HG02981 (cell line): ENCODE results near the gene RNF13.
"Not testable (repeated sequence)": the region's sequence is repeated elsewhere in the genome, so short reads cannot be mapped to it uniquely, and the experiment has no call there.

ENCODE experiments used
- ATAC-seq: cut with Tn5 transposase; IDR thresholded peaks from one replicate; pipeline ENCODE4 v1.9.1; 2021; ENCODE audit warnings: mild to moderate bottlenecking, moderate library complexity; ENCODE audit not compliant: unreplicated experiment

The RNF13 gene

DNA sequence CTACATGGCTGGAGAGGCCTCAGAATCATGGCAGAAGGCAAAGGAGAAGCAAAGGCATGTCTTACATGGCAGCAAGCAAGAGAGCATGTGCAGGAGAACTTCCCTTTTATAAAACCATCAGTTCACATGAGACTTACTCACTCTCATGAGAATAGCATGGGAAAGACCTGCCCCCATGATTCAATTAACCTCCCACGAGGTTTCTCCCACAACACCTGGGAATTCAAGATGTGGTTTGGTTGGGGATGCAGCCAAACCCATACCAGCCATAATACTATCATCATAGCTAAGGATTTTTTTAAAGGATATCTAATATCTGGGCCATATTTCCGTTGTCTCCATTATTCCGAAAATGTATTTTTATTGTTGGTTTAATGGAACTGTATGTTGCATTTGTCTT, 26.5 kb downstream of the RNF13 start:
- not testable (repeated sequence) for ATAC-seq

DNA sequence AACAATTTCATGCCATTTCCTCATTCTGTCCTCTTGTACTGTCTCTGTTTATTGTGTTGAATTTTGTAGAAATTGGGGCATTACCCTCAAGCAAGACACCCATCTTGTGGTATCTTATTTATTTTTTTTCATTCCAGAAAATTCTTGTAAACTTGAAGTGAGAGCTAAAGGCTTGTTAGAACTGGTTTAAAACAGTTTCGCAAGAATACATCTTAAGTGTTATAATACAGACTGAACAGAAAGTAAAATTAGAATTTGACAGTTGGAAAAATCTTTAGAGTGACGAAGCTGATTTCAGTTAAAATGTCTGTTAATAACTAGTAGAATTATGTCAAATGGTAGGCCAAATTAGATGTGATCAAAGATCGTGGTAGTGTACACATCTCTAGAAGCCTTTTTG, 26.9 kb downstream of the RNF13 start:
- no peak for ATAC-seq

DNA sequence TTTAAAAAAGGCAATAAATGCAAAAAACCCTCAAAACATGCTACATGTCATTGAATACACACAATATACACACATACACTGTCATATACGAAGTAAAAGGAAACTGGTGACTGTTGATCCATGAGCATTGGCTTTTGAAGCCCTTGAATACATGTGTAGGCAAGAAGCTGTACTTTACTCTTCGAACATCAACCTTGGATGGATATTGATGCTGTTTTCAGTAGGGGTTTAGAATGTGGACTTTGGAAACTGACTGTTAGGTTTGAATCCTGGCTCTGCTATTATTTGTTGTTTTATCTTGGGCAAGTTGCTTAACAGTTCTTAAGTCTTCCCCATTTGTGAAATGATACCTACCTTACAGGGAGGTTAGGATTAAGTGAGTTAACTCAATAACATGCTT, 30.5 kb downstream of the RNF13 start:
- ATAC-seq = no peak

DNA sequence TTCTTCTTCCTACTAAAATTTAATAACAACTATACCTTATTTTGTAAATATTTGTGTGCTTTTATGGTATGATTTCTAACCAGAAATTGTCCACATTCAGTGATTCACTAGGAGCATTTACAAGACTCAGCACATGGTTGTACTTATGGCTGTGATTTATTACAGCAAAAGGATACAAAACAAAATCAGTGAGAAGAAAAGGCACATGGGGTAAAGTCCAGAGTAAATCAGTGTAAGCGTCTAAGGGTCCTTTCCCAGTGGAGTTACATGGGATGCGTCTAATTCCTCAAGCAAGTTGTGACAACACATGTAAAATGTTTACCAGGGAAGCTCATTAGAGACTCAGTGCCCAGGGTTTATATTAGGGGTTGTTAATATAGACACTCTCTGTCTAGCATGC, 31.1 kb downstream of the RNF13 start:
- ATAC-seq = no peak

DNA sequence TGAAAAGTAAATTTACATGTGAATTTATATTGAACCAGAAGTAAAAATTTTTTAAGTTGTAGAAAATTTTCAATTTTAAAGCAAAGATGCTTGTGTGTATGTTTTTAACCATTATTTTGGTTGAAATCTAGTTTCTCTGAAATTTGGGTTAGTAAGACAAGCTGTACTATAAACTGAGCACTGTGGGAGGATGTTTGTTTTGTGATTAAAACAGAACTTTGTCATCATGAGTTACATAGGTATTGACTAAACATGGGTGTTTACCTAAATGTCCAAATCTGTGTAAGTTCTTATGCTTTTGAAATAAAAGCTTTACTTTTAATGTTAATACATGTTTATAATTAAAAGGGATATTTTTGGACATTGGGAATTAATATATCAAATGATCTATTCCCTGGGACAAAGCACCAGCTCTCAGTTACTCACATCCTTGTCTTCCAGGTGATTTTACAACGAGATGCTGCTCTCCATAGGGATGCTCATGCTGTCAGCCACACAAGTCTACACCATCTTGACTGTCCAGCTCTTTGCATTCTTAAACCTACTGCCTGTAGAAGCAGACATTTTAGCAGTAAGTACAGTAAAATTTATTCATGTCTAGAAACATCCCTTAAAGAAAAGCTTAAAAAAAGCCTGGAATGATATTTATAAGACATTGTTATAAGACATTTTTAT, 32.7 kb downstream of the RNF13 start:
- no peak for ATAC-seq

DNA sequence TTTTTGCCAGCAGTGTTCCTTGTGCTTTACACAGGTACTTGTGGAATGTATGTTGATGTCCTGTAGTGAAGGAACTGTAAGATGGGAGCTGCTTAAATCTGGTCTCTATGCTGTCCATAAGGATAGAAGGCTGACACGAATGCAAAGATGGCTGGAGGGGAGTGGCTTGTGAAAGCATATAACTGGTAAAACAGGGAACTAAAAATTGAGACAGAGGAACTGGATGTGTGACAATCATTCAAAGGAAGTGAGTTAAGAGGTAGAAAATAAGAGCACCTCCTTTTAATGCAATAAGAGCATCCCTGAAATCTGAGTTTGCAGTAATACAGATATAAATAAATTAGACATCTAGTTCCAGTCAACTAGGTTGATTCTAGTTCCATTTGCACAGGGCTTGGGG, 35.2 kb downstream of the RNF13 start:
- ATAC-seq = no peak

DNA sequence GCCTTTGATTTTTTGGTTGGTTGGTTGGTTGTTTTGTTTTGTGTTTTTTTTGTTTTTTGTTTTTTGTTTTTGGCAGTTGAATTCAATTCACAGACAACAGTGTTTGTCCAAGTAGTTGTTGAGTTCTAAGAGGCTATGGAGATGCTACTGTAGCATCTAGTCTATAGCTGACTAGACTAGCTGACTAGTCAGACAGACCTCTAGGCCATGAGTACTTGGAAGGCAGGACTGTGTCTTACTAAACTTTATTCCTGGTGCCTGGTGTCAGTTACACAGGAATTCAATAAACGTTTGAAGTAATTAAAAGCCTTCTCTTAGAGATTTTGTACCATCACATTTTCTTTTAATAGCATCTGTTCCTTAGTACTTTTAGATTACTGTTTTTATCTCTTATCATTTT, 35.7 kb downstream of the RNF13 start:
- ATAC-seq = no peak

DNA sequence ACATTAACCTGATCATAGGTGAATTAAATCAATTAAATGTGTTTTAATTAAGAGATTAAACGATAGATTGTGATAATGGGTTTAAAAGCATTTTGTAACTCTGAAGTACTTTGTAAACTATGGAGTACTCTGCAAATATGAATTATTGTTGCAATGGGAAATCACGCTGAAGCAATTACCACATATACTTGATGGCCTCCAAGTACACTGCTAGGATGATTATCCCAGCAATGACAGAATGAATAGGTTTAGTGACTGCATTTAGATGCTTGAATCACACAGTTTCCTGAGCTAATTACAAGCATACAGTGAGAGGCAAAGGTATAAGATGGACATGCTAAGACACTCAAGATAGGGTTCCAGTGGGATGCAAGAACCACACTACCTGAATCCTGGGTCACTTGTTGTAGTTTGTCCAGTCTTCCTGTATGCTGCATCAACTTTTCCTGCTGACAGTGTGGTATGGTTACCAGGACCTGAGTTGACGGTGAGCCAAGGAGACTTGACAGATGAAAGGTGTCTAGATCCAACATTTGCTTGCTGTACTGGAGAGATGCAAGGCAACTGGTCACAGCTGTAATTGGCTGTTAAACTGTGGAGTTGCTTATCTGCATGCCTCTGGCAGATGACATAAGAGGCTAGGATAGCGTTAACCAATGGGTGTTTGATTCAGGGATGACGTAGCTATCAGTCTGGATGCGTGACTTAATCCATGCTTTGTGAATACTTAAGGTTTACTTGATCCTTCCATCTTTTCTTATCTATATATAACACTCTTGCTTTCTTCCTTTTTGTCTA, 38.0 kb downstream of the RNF13 start:
- ATAC-seq = no peak

DNA sequence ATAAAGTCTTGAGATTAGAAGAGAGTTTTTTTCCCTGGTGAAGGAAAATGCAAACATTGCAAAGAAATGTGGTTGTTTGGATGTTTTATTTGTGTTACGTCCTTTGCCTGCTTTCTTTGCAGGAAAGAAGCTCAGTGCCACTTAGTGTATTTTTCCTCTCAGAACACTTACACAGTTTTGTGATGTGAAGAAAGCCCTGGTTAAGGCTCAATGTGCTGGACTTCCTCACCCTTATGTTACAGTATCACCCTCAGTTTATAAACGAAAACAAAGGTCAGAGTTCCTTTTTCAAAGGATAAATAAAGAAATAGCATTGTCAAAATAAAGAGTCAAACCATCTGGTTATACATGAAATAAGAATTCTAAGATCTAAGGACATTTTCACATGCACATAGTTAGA, 45.9 kb downstream of the RNF13 start:
- no peak for ATAC-seq

DNA sequence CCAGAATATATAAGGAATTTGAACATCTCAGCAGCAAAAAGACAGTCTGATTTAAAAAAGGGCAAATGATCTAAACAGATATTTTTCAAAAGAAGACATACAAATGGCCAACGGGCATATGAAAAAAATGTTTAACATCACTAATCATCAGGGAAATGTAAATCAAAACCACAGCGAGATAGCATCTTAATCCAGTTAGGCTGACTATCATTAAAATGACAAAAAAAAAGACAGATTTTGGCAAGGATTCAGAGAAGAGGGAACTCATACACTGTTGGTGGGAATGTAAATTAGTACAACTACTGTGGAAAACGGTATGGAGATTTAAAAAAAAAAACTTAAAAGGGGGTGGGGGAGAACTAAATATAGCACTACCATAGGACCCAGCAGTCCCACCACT, 47.9 kb downstream of the RNF13 start:
- ATAC-seq = no peak

DNA sequence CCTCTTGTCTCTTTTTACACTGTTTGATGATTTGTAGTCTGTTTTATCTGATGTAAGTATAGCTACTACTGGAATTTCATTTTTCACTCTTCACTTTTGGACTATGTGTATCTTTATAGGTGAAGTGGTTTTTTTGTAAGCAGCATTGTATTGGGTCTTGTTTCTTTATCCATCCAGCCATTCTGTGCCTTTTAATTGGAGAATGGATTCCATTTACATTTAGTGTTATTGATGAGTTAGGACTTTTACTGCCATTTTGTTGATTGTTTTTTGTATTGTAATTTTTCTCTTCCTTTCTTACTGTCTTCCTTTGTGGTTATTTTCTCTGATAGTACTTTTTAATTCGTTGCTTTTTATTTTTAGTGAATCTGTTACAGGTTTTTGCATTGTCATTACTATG, 54.5 kb downstream of the RNF13 start:
- ATAC-seq = no peak

DNA sequence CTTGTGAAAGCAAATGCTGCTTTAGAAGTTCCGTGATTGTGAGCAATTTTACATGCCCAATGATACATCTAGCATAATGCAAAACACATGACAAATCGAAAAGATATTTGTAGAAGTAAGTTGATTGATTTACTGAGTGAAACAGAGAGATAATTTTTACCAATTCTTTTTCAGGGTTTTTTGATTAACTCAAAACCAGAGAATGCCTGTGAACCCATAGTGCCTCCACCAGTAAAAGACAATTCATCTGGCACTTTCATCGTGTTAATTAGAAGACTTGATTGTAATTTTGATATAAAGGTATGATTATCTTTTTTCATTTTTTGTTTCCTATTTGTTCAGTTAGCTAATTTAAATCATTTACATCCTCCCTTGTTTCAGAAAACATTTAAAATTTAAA, 58.8 kb downstream of the RNF13 start:
- no peak for ATAC-seq

DNA sequence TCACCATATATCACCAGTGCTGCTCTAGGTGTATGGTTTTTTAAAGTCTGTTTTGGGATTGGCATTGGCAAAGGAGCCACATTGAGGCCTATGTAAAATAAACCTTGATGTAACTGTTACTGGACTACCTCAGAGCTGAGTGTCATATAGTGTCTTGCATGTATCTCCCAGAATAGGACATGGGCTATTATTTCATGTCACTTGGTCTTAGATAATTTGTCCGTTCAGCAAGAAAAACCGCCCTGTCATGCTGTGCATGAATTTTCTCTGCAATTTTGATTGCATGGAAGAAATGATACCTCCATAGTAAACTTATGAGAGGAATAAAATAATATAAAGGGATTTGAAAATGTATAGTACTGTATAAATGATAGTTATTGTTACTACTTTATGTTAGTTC, 59.6 kb downstream of the RNF13 start:
- ATAC-seq = no peak

DNA sequence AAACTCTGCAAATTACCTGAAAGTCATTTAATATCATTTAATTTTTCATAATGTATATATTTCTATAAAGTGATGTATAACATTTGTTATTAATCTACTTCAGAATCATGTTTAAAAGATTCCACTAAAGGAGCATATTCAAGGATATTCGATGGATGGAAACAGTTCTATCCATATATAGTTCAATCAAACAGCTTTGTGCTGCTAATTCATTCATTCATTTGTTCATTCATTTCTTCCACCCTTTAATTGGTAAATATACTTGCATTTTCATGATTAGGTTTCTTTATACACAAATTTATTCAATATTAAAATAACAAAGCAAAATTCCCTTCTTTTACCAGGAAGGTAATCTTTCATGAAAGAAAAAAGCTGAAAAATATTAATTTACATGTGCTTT, 64.7 kb downstream of the RNF13 start:
- no peak for ATAC-seq

DNA sequence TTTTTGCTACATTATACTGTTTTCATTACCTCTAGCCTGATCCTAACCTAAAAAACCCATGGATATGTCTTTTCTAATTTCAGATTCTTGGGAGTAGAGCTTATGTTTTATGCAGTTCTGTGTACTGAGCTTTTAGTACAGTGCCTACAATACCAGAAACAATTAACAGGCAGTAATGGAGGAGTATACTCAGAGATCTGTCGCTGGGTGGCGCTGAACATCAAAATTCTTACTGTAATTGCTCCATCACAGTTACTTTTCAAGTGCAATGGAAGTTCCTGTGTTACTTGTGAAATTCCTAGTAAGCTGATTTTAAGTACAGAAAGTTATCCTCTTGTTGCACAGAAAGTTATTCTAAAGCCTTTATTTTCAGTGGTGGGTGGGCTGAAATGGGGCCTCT, 66.9 kb downstream of the RNF13 start:
- ATAC-seq = peak; percentile 66

DNA sequence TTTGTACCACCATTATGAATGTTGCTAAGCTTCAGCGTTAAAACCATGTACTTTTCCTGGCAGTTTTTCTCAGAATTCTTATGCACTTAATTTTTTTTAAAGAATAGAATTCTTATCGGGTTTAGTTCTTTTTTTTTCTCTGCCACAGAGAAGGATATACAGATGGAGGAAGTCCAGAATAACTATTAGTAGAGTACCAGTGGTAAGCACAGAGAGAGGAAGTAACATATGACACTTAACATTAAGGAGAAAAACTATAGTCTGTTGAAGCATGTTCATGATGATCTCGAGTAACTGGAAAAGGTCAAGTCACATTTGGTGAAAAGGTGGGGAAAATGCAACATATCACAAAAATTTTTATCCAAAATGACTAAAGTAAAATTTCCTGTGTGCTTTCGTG, 68.9 kb downstream of the RNF13 start:
- no peak for ATAC-seq

DNA sequence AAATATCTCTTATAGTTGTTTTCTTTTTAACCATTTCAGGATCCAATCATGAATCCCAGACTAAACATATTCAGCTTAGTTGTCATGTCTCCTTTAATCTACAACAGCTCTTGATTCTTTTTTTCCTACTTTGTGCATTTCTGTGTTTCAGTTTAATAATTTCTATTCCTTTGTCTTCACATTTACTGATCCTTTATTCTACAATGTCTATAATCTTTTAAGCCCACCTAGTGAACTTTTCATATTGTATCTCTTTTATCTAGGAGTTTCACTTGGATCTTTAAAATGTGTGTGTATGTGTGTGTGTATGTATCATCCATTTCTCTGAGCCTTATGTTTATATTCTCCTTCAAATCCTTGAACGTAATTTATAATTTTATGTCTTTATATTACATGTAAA, 70.1 kb downstream of the RNF13 start:
- no peak for ATAC-seq

DNA sequence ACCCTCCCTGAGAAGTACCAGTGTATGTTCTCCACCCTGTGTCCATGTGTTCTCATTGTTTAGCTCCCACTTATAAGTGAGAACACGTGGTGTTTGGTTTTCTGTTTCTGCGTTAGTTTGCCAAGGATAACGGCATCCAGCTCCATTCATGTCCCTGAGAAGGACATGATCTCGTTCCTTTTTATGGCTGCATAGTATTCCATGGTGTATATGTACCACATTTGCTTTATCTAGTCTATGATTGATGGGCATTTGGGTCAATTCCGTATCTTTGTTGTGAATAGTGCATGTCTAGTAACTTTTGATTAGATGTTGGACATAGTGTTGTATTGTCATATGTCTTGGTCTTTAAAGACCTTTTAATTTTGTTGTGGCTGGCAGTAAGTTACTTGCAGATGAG, 70.8 kb downstream of the RNF13 start:
- not testable (repeated sequence) for ATAC-seq

DNA sequence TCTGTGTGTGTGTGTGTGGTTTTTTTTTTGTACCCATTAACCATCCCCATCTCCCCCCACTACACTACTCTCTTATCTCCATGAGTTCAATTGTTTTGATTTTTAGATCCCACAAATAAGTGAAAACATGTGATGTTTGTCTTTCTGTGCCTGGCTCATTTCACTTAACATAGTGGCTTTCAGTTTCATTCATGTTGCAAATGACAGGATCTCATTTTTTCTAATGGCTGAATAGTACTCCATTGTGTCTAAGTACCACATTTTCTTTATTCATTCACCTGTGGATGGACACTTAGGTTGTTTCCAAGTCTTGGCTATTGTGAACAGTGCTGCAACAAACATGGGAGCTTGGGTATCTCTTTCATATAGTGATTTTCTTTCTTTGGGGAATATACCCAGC, 71.8 kb downstream of the RNF13 start:
- ATAC-seq = peak; percentile 48

DNA sequence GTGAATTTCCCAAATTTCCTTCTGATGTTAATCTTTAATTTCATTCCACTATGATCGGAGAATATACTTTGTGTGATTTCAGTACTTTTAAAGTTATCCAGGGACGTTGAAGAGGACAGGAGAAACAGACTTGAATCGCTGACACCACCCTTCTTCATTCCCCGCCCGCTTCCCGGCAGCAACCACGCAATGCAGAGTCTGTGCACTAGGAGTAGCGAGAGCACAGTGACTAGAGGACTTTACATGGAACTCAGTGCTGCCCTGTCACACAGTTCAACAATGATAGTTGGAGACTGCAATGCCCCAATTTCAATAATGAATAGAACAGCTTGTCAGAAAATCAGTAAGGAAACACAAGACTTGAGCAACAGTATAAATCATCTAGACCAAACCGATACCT, 73.9 kb downstream of the RNF13 start:
- no peak for ATAC-seq

DNA sequence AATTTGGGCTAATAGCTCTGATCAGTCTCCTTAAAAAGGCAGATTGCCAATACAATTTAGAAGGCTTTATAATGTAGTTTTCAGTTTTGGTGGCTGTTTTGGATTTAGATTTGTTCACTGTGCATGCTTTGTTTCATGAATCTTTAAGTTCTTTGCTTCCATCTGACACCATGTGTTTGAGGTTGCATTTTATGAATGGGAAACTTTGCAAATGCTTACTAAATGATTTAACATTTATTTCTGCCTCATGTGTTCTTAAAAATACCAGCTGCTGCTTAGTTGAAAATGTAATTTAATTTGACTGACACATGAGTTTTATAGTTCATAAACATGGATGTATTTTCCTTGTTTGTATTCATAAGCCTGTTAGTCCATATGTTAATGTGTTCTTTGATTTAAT, 78.6 kb downstream of the RNF13 start:
- no peak for ATAC-seq

DNA sequence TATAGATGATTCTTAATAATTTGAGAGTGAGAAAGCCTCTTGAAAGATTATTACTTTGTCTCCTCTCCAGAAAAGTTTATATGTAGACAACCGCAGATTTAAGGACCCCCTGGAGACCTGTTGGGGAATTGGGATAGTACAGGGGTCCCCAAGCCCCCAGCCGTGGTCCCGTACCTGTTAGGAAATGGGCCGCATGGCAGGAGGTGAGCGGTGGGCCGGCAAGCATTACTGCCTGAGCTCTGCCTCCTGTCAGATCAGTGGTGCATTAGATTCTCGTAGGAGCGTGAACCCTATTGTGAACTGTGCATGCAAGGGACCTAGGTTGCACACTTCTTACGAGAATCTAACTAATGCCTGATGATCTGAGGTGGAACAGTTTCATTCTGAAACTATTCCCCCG, 79.4 kb downstream of the RNF13 start:
- no peak for ATAC-seq

DNA sequence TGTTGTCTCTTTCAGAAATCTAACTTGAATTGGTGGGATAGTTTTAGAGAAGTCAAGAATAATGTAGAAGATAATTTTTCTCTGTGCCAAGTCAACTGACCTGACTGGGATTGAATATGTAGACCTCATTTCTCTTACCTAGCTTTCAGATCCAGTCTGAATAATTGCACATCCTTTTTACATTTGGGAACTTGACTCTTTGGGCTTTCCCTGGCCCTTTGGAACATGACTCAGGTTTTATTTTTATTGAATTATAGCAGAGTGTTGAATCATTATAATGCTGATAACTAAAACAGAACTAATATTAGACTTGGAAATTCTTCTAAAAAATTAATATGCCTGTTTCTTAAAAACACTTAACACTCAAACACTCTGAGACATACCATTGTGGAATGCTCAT, 81.2 kb downstream of the RNF13 start:
- no peak for ATAC-seq
